Measurements from ENCODE around the gene TLR6. TPM values are rescaled to one million over a fixed set of nuclear protein-coding genes. Genes with fewer than 3 reads are reported as not detected.

TLR6 gene, protein sequence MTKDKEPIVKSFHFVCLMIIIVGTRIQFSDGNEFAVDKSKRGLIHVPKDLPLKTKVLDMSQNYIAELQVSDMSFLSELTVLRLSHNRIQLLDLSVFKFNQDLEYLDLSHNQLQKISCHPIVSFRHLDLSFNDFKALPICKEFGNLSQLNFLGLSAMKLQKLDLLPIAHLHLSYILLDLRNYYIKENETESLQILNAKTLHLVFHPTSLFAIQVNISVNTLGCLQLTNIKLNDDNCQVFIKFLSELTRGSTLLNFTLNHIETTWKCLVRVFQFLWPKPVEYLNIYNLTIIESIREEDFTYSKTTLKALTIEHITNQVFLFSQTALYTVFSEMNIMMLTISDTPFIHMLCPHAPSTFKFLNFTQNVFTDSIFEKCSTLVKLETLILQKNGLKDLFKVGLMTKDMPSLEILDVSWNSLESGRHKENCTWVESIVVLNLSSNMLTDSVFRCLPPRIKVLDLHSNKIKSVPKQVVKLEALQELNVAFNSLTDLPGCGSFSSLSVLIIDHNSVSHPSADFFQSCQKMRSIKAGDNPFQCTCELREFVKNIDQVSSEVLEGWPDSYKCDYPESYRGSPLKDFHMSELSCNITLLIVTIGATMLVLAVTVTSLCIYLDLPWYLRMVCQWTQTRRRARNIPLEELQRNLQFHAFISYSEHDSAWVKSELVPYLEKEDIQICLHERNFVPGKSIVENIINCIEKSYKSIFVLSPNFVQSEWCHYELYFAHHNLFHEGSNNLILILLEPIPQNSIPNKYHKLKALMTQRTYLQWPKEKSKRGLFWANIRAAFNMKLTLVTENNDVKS
- 1.1 and 1.9 TPM in 2 replicates for total RNA-seq

GRCh38 chr4:38856524-38857337 is at the start of gene TLR6:
Gene TLR6, minus strand, starts transcription at chr4:38856817. Its CDS starts 27,344 bp downstream, at chr4:38829473.

GRCh38 chr4:38867478-38868058 is 11.0 kb upstream of the TLR6 start, which contains the start of gene FAM114A1:
Gene FAM114A1, plus strand, starts transcription at chr4:38867806. Its CDS starts 10,273 bp downstream, at chr4:38878079.

DNA sequence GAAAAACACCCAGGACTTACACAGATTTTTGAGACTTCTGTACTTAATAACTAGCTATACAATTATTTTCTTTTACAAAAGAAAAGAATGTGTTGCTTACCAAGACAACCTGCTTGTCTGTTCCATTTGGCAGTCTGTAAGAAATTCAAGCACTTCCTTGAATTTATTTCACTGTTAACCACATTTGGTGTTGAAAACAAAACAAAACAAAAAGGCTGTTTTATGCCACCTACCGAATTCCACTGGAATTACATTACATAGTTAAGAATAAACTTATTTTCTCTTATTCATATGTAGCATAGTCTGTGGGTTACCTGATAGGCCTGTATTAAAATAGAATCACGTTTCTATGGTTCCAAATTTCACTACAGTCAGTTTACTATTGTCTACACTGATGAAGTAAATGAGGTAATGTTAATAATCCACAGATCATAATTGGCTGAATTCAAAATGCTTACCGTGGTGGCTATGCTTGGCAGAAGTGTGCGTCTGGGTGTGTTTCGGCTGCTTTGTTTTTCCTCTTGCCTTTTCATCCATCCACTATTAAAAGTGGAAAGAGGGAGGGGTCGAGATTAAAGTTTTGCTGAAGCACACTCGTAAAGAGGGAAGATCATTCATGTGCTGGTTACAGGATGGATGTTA is 51.8 kb downstream of the TLR6 start, which contains the start of gene TLR1:
Gene TLR1 (minus strand): TSS at position 138 of the 642 bp plus-strand sequence. CDS start 5,960 bp downstream, outside the sequence.

DNA sequence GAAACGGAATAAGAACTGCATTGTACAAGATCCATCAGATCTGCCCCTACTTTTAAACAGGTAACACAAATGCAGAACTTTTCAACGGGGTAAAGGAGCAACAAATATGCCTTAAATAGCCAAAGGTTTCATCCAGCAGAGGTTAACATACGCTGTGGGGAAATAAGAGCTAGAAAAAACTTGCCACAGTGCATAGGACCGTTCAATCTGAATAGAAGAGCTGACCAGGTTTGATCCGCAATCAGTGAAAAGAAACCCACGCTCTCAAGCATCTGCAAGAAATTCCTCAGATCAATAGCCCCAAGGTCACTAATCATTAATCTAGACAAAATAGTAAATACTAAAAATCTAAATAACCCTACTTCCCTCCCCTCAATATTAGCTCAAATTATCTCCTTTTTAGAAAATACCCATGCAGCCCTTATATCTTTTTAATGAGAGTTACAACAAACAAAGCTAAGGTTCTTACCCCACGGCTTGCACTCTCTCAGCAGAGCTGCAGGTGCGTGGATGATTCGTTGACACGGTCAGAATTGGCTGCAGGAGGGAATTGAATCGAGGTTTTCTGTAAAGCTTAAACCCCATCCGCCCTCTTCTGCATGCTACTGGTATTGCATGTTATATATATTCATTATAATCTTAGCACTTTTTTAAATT is 74.0 kb downstream of the TLR6 start, which contains the start of gene TLR10:
Gene TLR10 (minus strand): TSS at position 539 of the 657 bp plus-strand sequence. CDS start 7,400 bp downstream, outside the sequence.

Other genes with a start within 250 kb of the TLR6 start
- 15.5 and 23.3 TPM in 2 replicates for gene KLF3, start 192.6 kb downstream of the TLR6 start, total RNA-seq
- not detected in 2 replicates for gene TLR10, start 73.8 kb downstream of the TLR6 start, total RNA-seq
- gene TLR1, start 52.0 kb downstream of the TLR6 start, total RNA-seq = 3.8 and 5.4 TPM in 2 replicates
- 111 and 167 TPM in 2 replicates for gene FAM114A1, start 11.0 kb upstream of the TLR6 start, total RNA-seq
- gene TMEM156, start 175.6 kb upstream of the TLR6 start, total RNA-seq = 2.2 and 14.4 TPM in 2 replicates
- 75.9 and 166 TPM in 2 replicates for gene KLHL5, start 205.4 kb upstream of the TLR6 start, total RNA-seq

All from endothelial cell of coronary artery (primary cell).